ENCODE results near the gene TAC3.

DNA sequence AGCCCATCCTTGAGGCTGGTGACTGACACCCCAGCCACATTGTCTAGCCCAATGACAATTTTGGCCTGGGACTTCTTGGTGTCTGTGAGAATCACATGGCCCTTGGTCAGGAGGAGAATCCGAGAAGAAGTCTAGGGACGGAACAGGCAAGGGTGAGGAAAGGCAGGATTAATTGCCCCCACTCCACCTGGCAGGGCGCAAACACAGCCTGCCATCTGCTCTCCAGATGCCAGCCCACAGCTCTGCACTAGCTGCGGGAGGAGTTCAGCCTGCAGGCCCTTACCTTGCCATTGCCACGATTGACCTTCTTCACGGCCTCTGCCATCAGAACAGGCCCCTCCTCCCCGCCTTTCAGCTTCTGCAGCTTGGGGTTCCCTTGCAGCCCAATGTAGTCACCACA, 13.1 kb upstream of the TAC3 start:
- TF ChIP-seq, protein P1, sequence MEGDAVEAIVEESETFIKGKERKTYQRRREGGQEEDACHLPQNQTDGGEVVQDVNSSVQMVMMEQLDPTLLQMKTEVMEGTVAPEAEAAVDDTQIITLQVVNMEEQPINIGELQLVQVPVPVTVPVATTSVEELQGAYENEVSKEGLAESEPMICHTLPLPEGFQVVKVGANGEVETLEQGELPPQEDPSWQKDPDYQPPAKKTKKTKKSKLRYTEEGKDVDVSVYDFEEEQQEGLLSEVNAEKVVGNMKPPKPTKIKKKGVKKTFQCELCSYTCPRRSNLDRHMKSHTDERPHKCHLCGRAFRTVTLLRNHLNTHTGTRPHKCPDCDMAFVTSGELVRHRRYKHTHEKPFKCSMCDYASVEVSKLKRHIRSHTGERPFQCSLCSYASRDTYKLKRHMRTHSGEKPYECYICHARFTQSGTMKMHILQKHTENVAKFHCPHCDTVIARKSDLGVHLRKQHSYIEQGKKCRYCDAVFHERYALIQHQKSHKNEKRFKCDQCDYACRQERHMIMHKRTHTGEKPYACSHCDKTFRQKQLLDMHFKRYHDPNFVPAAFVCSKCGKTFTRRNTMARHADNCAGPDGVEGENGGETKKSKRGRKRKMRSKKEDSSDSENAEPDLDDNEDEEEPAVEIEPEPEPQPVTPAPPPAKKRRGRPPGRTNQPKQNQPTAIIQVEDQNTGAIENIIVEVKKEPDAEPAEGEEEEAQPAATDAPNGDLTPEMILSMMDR (IDR thresholded peaks at IDR 0.05) = no peak
- no peak for TF ChIP-seq POLR2A (IDR thresholded peaks at IDR 0.05)
